Measurements from ENCODE around the gene CYFIP1.

The CYFIP1 gene

DNA sequence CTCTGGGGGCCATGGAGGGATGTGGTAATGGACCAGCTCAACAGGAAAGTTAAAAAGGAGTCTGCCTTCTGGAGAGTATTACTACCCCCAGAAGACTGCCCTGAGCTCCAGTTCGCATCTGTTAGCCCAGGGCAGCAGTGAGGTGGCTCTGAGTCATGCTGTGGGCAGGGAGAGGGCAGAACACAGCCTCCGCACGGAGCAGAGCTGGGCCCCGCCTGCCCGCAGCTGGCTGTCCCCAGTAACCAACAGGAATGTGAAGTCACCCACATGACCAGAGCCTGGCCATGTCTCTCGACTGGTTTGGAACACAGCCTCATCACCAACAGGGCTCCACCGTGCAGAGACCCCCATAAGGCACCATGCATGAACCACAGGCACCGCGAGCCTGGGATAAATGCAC lies 62.1 kb downstream of the CYFIP1 start:
- DNase-seq (ENCODE audit: low read depth in 3 of 3), result no peak

GRCh38 chr15:22917556-22917955 lies 62.6 kb downstream of the CYFIP1 start:
- DNase-seq (ENCODE audit: low read depth in 3 of 3), result no peak

DNA sequence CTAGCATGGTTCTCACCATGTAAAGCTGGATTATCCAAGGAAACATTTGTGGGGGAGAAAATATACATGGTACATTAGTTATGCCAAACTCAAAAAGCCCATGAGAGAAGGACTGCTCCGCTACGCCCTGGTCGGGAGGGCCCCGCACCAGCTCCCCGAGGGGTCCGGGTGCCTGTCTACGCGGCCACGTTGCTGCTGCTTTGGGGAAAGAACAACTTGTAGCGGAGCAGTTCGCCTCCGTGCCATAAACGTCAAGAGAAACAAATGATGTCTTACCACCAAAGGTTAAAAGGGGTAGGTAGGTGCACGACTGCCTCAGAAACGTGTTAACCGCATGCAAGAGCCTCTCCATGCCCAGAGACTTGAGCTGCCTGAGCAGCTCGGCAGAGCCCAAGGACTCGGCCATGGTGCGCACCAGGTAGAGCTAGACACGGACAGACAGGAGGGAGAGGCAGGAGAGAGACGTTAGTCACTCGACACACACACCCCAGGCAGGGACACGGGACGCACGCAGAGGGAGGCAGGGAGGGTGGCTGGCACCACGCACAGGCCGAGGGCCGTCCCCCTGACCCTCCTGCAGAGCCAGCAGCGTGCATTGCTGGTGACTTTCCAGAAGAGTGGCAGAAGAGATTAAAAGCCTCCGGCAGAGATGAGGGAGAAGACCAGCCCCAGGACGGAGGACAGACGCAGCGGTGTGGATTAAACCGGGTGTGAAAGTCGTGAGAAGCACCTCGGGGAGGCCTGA lies 63.4 kb downstream of the CYFIP1 start:
- DNase-seq (ENCODE audit: low read depth in 3 of 3), result no peak

- no peak for DNase-seq (ENCODE audit: low read depth in 3 of 3)
These were observed 64.2 kb downstream of the CYFIP1 start for GRCh38 chr15:22915866-22916515.

DNA sequence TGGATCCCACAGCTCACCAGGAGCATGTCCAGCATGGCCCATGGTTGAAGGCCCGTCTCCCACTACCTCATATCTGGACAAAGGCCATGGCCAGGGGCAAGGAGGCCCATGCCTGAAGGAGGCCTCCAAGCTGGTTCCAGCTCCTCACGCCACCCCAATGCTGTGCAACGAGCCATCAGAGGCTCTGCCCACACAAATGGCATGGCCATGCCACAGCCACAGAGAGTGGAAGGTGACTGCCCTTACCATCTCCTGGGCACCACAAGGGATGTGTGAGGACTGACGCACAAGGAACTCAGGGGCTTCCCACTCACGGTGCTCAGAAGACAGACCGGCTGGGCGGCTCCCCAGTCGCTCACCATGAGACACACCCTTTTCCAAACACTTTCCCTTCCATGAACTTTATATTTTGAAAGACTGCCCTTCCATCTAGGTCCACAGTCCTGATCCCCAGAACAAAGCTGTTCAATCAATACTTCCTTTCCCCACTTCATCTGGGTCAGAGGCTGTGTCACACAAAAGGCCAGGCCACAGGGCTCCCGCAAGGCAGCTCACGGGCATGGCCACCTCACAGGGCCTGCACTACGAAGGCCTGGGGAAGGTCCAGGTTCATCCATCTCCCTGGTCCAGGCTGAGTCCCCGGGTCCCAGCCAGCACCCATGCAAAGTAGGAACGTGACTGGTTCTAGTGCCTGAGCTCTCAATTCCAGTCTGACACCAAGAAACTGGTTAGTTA lies 66.4 kb downstream of the CYFIP1 start:
- no peak for DNase-seq (ENCODE audit: low read depth in 3 of 3)

- no peak for DNase-seq (ENCODE audit: low read depth in 3 of 3)
These were observed 67.9 kb downstream of the CYFIP1 start for GRCh38 chr15:22912256-22912655.

GRCh38 chr15:22911306-22911705 lies 68.9 kb downstream of the CYFIP1 start:
- DNase-seq (ENCODE audit: low read depth in 3 of 3), result no peak

DNA sequence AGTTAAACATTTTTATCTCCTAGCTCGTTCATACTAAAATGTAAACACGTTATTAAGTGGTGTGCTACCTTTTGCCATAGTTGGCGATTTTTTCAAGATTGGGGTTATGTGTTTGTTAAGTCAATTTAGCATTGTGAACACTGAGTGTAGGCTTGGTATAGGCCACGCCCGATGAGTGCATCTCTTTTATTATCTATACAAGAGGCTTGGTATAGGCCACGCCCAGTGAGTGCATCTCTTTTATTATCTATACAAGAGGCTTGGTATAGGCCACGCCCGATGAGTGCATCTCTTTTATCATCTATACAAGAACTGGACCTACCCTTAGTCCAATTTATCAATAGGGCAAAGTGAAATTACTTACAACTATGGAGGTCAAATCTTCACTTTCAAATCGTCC lies 71.3 kb downstream of the CYFIP1 start:
- no peak for DNase-seq (ENCODE audit: low read depth in 3 of 3)

DNA sequence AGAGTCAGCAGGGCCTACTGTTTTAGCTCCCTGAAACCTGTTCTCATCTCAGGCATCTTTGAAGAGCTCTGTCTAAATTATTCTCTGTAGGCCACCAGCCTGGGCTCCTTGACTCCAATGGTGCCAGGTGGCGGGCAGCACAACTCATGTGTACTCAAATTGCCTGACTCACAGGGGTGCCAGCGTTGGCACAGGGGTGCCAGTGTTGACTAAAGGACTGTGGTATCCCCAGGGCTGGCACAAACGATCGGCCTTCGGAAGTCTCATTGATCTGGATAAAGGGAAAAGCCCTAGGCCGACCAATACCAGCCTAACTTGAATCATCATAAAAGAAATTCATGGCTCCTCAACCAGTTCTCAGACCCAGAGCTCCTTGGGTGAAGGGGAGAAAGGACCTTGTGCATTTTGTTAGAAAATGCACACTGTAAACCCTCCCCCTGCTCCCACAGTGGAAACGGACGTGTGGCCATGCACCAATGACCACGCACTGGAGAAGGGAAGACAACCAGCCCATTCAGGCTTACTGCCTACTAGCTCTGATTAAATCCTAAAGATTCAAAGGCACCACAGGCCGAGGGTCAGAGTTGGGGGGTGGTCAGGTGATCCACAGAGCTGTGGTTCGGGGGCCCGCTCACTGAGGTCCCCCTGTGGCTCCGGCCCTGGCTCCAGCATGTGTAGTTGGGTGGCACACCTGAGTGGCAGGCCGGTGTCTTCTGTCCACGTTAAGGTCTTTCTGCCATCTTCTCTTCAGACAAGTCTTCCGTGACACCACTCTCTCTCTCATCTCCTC lies 72.8 kb downstream of the CYFIP1 start:
- no peak for DNase-seq (ENCODE audit: low read depth in 3 of 3)

DNA sequence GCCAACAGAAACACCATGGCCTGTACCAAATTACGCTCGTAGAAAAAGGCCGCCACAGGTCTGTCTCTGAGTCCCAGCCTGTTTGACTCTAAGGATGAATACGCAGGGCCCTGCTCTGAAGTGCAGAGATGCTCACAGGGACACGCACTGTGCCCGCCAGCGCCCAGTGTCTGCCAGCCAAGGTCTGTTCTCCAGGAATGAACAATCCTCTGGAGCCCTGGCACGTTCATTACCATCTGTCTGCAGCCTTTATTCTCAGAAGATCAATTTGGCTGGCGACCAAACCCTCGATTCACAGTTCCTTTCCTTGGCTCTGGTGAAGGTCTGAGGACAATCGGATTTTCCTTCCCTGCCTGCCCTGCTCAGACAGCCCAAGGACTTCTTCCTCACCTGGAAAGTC lies 75.4 kb downstream of the CYFIP1 start:
- no peak for DNase-seq (ENCODE audit: low read depth in 3 of 3)

- DNase-seq (ENCODE audit: low read depth in 3 of 3), result no peak
These were observed 76.1 kb downstream of the CYFIP1 start for GRCh38 chr15:22903961-22904534.

DNA sequence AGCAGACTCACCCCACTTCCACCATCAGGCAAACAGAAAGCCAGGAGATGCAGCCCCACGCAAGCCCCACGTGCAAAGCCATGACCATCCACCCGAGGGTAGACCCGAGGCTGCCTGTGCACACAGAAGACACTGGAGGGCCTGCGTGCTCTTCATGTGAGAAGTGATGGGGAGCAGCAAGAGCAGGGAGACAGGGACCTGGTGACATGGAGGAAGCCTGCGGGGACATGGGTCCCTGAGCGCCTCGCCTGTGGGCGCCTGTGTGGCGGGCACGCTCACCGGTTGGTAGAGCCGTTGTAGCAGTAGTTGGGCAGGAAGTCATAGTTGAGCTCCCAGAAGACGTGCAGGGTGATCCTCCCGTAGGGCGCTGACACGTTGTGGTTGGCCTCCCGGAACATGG lies 76.7 kb downstream of the CYFIP1 start:
- no peak for DNase-seq (ENCODE audit: low read depth in 3 of 3)

GRCh38 chr15:22902981-22903380 lies 77.2 kb downstream of the CYFIP1 start:
- no peak for DNase-seq (ENCODE audit: low read depth in 3 of 3)

GRCh38 chr15:22902578-22902977 lies 77.6 kb downstream of the CYFIP1 start:
- DNase-seq (ENCODE audit: low read depth in 3 of 3), result no peak

- DNase-seq (ENCODE audit: low read depth in 3 of 3), result no peak
These were observed 78.1 kb downstream of the CYFIP1 start for GRCh38 chr15:22902046-22902445.

GRCh38 chr15:22895465-22896190 lies 84.5 kb downstream of the CYFIP1 start:
- no peak for DNase-seq (ENCODE audit: low read depth in 3 of 3)

DNA sequence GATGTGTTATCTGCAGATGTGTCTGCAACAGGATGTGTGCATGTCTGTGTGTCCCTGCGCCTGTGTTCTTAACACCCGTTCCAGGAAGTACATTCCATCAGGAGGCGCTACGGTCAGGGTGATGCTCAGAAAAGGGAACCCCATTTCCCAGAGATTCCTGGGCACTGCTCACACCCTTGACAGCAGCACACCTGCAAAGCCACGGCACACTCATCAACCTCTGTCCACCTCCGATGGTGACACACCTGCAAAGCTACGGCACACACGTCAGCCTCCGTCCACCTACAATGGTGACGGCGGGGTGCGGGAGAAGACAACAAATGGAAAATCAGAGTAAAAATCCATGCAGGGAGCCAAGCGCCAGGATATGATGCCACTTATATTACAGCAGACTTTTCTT lies 86.3 kb downstream of the CYFIP1 start:
- no peak for DNase-seq (ENCODE audit: low read depth in 3 of 3)

DNA sequence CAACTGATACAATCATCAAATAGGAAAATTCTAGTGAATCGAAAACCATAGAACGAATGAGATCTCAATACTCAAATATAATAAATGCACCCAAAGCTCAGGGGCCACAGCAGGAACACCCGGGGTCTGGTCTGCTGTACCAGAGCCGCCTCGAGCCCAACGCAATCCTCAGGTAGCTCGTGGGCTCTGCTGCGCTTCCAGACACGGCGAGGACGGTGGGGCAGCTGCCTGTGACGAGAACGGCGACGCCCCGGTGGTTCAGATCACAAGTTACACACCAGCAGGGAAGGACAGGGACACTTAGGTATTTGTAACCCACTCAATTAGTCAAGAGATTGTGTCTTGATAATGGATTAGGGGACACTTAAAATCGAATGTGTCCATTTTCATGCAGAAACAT lies 87.1 kb downstream of the CYFIP1 start:
- DNase-seq (ENCODE audit: low read depth in 3 of 3), result no peak

- no peak for DNase-seq (ENCODE audit: low read depth in 3 of 3)
These were observed 87.8 kb downstream of the CYFIP1 start for GRCh38 chr15:22892333-22892732.

DNA sequence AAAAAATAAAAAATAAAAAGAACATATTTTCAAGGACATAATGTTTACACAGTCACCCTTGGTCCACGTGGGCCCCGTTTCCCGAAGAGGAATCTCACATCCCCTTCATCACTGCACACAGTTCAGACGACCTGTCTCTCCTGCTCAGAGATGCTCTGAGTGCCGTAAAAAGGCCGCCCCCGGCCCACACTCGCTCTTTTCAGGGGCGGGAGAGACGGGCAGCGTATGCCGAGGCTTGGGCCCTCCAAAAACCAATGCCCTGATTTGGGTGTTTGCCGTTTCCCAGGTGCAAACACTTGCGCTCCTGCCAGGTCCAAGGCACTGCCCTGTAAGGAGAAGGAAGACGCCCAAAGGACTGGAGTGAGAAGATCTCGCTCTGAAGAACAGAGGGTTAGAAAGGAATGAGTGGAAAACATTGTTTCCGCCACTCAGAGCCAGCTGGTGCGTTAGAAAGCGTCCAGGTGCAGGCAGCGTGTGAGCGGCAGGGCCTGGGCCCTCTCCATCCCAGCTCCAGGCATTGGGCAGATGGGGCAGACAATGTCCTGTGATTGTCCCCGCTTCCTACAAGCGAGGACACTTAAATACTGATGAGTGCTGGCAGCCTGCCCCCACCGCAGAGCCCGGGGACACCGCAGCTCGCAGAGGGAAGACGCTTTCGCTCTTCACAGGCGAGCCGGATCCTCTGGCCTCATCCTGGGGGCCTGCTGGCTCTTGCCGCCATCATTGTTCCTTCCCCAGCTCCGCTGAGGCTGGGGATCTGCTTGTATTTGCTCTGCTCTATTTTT lies 88.5 kb downstream of the CYFIP1 start:
- DNase-seq (ENCODE audit: low read depth in 3 of 3), result no peak
